Measurements from ENCODE around the gene PHOX2A.

PHOX2A gene

GRCh38 chr11:72229925-72230763 lies 13.8 kb downstream of the PHOX2A start:
- TF ChIP-seq, protein P1, sequence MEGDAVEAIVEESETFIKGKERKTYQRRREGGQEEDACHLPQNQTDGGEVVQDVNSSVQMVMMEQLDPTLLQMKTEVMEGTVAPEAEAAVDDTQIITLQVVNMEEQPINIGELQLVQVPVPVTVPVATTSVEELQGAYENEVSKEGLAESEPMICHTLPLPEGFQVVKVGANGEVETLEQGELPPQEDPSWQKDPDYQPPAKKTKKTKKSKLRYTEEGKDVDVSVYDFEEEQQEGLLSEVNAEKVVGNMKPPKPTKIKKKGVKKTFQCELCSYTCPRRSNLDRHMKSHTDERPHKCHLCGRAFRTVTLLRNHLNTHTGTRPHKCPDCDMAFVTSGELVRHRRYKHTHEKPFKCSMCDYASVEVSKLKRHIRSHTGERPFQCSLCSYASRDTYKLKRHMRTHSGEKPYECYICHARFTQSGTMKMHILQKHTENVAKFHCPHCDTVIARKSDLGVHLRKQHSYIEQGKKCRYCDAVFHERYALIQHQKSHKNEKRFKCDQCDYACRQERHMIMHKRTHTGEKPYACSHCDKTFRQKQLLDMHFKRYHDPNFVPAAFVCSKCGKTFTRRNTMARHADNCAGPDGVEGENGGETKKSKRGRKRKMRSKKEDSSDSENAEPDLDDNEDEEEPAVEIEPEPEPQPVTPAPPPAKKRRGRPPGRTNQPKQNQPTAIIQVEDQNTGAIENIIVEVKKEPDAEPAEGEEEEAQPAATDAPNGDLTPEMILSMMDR (conservative IDR thresholded peaks at IDR 0.05; ENCODE audit: low read depth, low read length), result no peak
- DNase-seq (ENCODE audit: low read depth), result no peak

GRCh38 chr11:72229336-72229924 lies 14.5 kb downstream of the PHOX2A start:
- H3K4me3 ChIP-seq (ENCODE audit: low read length), result no peak overlapping the region
- DNase-seq (ENCODE audit: low read depth), result no peak
- TF ChIP-seq, protein P1 (conservative IDR thresholded peaks at IDR 0.05; ENCODE audit: low read depth, low read length), result no peak

More at GRCh38 chr11:72229925-72230763, 13.8 kb downstream of the PHOX2A start:
- no peak overlapping the region for H3K4me3 ChIP-seq (ENCODE audit: low read length)

- TF ChIP-seq, protein P1 (conservative IDR thresholded peaks at IDR 0.05; ENCODE audit: low read depth, low read length), result no peak
- no peak for DNase-seq (ENCODE audit: low read depth)
- no peak overlapping the region for H3K4me3 ChIP-seq (ENCODE audit: low read length)
Observed at GRCh38 chr11:72228844-72229231, 15.1 kb downstream of the PHOX2A start.

DNA sequence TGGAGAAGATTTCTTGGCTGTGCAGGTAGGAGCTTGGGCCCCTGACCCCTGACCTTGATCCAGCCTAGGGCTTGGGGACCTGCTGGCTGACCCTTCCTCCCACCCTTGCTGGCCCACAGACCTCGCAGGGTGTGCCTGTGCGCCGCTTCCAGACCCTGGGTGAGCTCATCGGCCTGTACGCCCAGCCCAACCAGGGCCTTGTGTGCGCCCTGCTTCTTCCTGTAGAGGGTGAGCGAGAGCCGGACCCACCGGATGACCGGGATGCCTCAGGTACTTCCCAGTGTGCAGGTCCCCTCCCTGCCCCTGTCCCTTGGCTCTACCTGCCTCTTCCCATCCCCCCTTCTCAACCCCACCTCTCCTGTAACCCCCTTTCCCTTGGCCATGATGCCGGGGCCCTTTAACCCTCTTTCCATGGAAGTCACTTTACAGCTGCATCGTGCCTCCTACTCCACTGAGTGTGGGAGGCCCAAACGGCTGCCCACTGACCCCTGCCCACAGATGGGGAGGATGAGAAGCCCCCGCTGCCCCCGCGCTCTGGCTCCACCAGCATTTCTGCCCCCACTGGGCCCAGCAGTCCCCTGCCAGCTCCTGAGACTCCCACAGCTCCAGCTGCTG lies 15.6 kb downstream of the PHOX2A start:
- DNase-seq (ENCODE audit: low read depth), result no peak
- TF ChIP-seq, protein P1 (conservative IDR thresholded peaks at IDR 0.05; ENCODE audit: low read depth, low read length), result peak; percentile 30
- H3K4me3 ChIP-seq (ENCODE audit: low read length), result no peak overlapping the region

DNA sequence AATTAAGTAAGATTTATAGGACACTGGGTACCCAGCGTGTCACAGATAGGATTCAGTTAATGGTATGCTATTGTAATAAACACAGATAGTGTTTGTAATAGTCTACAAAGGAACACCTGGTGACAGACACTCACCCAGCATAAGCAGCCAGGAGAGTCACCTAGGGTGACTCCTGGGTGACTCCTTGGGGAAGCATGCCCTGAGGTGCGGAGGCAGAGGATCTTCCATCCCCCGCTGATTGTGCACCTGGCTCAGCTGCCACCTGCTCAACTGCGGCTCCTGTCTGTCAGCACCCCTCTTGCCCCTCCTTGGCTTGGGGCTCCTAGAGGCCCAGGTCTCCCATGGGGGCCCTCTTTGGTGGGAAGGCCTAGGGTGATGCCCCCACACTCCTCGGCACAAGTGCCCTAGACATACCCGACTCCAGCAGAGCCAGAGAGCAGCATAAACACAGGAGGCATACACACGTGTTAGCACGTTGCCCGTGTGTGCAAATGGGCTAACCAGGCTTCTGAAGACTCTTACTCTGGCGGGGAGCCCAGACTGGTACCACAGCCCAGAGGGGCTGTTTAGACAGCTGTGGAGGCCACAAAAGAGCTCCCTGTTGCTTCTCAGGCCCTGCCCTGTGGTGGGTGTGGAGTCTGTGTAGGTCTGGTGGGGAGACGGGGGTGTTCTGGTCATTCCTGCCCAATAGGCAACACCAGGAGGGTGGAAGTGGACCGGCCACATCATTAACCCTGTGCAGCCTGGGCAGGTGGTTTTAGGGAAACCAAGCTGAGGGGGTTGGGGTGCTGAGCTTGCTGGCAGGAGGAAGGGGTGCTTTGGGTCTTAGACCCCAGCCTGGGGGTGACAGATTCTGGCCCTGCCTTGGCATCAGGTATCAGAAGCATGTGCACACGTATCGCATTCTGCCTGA lies 16.4 kb downstream of the PHOX2A start:
- TF ChIP-seq, protein P1 (conservative IDR thresholded peaks at IDR 0.05; ENCODE audit: low read depth, low read length), result no peak
- no peak overlapping the region for H3K4me3 ChIP-seq (ENCODE audit: low read length)
- no peak for DNase-seq (ENCODE audit: low read depth)

- TF ChIP-seq, protein P1 (conservative IDR thresholded peaks at IDR 0.05; ENCODE audit: low read depth, low read length), result no peak
- DNase-seq (ENCODE audit: low read depth), result no peak
- no peak overlapping the region for H3K4me3 ChIP-seq (ENCODE audit: low read length)
Observed at GRCh38 chr11:72226701-72227100, 17.3 kb downstream of the PHOX2A start.
